ENCODE results near the gene MRPS2.

DNA sequence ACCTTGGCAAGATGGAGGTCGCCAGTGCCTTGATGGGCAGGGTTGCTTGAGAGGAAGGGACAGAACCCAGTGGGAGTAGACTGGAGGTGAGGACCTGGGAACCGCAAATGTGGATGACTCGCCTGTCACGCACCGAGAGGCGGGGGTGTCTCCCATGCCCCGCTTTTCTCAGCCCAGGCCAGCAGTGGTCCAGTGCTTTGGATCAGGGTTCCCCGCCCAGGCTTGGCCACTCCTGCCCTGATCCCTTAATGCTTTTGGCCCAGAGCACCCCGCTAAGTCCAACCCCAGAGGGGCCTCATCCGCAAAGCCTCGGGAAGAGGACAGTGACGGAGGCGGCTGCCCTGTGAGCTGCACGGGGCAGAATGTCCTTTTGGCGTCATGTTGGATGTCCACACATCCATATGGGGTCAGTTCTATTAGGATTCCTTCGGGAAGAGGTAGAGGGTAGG, 2.4 kb downstream of the MRPS2 start:
- TF ChIP-seq, protein P1, sequence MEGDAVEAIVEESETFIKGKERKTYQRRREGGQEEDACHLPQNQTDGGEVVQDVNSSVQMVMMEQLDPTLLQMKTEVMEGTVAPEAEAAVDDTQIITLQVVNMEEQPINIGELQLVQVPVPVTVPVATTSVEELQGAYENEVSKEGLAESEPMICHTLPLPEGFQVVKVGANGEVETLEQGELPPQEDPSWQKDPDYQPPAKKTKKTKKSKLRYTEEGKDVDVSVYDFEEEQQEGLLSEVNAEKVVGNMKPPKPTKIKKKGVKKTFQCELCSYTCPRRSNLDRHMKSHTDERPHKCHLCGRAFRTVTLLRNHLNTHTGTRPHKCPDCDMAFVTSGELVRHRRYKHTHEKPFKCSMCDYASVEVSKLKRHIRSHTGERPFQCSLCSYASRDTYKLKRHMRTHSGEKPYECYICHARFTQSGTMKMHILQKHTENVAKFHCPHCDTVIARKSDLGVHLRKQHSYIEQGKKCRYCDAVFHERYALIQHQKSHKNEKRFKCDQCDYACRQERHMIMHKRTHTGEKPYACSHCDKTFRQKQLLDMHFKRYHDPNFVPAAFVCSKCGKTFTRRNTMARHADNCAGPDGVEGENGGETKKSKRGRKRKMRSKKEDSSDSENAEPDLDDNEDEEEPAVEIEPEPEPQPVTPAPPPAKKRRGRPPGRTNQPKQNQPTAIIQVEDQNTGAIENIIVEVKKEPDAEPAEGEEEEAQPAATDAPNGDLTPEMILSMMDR (conservative IDR thresholded peaks at IDR 0.05): no peak
- TF ChIP-seq ZFX (IDR thresholded peaks at IDR 0.05): no peak

Data from C4-2B (cell line).